Tibial nerve (tissue), 4 donors: ENCODE results near the gene PLS1. TPM values are rescaled to one million over a fixed set of nuclear protein-coding genes. Genes with fewer than 3 reads are reported as not detected.
A peak's percentile ranks its signal among the peaks of the same experiment; 100 is the strongest.
"Not testable (repeated sequence)": the region's sequence is repeated elsewhere in the genome, so short reads cannot be mapped to it uniquely, and the experiment has no call there.

Experiments
- DNase-seq, 2 donors: peaks; one replicate each; pipeline ENCODE4 v3.0.0-alpha.2; 2019; ENCODE audit warnings: low spot score in 2 of 2
- H3K27ac ChIP-seq, 4 donors: fragments of 200-600 bp; sonication (generic) in 3 of 4; one replicate each; pipeline ENCODE4 v1.5.1; 2017 to 2019; ENCODE audit warnings: mild to moderate bottlenecking in 1 of 4
- H3K27me3 ChIP-seq, 2 donors: fragments of 200-600 bp; sonication (generic) in 1 of 2; one replicate each; pipeline versions ENCODE4 v1.5.1 to v1.6.0; 2017 to 2019
- H3K36me3 ChIP-seq, 3 donors: fragments of 200-600 bp; sonication (generic); one replicate each; pipeline ENCODE4 v1.5.1; 2018 to 2019
- H3K4me1 ChIP-seq, 4 donors: fragments of 200-600 bp; sonication (generic) in 3 of 4; one replicate each; pipeline ENCODE4 v1.5.1; 2017 to 2019
- H3K4me3 ChIP-seq, 4 donors: fragments of 200-600 bp; sonication (generic) in 3 of 4; one replicate each; pipeline ENCODE4 v1.5.1; 2017 to 2019; ENCODE audit warnings: mild to moderate bottlenecking in 1 of 4, moderate library complexity in 1 of 4
- H3K9me3 ChIP-seq, 4 donors: fragments of 200-600 bp; sonication (generic) in 3 of 4; one replicate each; pipeline ENCODE4 v1.5.1; 2017 to 2019
- EP300 ChIP-seq, 2 donors: sonication (generic); formaldehyde crosslinking; IDR thresholded peaks; one replicate each; pipeline ENCODE4 v1.6.1; 2017; ENCODE audit warnings: antibody characterized with exemption in 2 of 2, mild to moderate bottlenecking in 1 of 2
- POLR2A ChIP-seq, 2 donors: fragments of 450-650 bp; IDR thresholded peaks; one replicate each; pipeline ENCODE4 v1.6.1; 2017; ENCODE audit warnings: antibody characterized with exemption in 2 of 2, mild to moderate bottlenecking in 2 of 2, moderate library complexity in 2 of 2
- WGBS, 2 donors: methylation state at CpG; one replicate each; pipeline ENCODE4 v1.1.5; 2018; 5-methylcytosine and 5-hydroxymethylcytosine counted together
- total RNA-seq, 4 donors: library from RNA; depleted of rRNA; stranded (reverse); fragments of >200 nt; gene quantifications; one replicate each; pipeline ENCODE4 v1.1.0, GENCODE V29; 2016
- TF ChIP-seq, protein P1 (sequence below), 5 experiments: fragments of 200-600 bp in 3 of 5; fragments of 450-650 bp in 2 of 5; sonication (generic) in 3 of 5; IDR thresholded peaks; one replicate each; pipeline ENCODE4 v1.5.1; 2016 to 2019; ENCODE audit warnings: antibody characterized with exemption in 5 of 5, mild to moderate bottlenecking in 3 of 5, moderate library complexity in 2 of 5

PLS1 gene
- total RNA-seq, 4 donors from 2014 or later, result 0.66 to 3.6 (median 0.90) TPM; not detected in 1

DNA sequence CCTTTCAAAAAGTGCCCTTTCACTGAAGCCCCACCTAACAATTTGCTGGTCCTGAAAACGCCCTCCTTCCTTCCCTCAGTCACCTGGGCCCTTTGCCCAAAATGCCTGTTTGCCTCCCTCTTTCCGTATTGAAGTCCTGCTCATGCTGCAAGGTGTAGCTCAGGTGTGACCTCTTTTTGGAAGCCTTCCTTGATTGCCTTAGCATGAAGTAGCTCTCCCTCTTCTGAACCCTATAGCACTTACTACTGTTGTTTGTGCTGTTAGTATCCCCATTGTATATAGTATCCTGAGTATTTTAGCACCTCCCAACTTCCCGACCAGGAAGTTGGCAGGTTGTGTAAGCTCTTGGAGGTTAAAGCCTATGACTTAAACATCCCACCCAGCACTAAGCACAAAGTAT is 1.7 kb downstream of the PLS1 start:
- H3K27ac ChIP-seq, result peak overlapping the region in 1 of 4 donors; percentile 52
- no peaks in the 10 kb centered on the region for H3K27me3 ChIP-seq
- no peaks in the 10 kb centered on the region for H3K9me3 ChIP-seq
- H3K36me3 ChIP-seq, result no peaks in the 10 kb centered on the region
- H3K4me1 ChIP-seq, result peaks cover 0 to 17% (median 2%) of the 10 kb centered on the region in 4 donors
- 67 to 78% methylated on average over 3 of the region's 3 CpGs for WGBS, 2 donors
- no peak for DNase-seq
- peak overlapping the region in 1 of 4 donors; percentile 5 for H3K4me3 ChIP-seq
- TF ChIP-seq POLR2A (IDR thresholded peaks at IDR 0.05) (no peak), EP300 (IDR thresholded peaks at IDR 0.05) (no peak)
- TF ChIP-seq, protein P1, sequence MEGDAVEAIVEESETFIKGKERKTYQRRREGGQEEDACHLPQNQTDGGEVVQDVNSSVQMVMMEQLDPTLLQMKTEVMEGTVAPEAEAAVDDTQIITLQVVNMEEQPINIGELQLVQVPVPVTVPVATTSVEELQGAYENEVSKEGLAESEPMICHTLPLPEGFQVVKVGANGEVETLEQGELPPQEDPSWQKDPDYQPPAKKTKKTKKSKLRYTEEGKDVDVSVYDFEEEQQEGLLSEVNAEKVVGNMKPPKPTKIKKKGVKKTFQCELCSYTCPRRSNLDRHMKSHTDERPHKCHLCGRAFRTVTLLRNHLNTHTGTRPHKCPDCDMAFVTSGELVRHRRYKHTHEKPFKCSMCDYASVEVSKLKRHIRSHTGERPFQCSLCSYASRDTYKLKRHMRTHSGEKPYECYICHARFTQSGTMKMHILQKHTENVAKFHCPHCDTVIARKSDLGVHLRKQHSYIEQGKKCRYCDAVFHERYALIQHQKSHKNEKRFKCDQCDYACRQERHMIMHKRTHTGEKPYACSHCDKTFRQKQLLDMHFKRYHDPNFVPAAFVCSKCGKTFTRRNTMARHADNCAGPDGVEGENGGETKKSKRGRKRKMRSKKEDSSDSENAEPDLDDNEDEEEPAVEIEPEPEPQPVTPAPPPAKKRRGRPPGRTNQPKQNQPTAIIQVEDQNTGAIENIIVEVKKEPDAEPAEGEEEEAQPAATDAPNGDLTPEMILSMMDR (IDR thresholded peaks at IDR 0.05), result no peak

DNA sequence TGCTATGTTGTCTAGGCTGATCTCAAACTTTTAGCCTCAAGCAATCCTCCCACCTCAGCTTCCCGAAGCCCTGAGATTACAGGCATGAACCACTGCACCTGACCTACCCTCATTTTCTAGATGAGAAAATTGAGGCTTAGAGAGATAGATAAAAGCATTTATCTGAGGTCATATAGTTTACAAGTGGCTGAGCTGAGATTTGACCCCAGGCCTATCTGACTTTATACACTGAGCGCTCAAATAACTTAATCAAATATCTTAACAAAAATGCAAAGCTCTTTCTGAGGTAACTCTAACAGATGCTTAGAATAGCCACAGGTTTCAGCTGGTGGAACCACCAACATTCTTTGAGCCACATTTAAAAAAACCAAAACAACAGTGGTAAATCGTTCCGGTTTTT is 5.5 kb downstream of the PLS1 start:
- DNase-seq, result no peak
- WGBS, 2 donors, result 85 to 91% methylated on average over 4 of the region's 4 CpGs
- Histone ChIP-seq H3K4me1 (peaks cover 0 to 4% (median under 1%) of the 10 kb centered on the region in 4 donors), H3K27me3 (no peaks in the 10 kb centered on the region), H3K9me3 (no peaks in the 10 kb centered on the region), H3K27ac (peak overlapping the region in 1 of 4 donors; percentile 43), H3K4me3 (no peak overlapping the region), H3K36me3 (no peaks in the 10 kb centered on the region)
- TF ChIP-seq EP300 (IDR thresholded peaks at IDR 0.05) (no peak), POLR2A (IDR thresholded peaks at IDR 0.05) (no peak)
- TF ChIP-seq, protein P1 (IDR thresholded peaks at IDR 0.05), result no peak

DNA sequence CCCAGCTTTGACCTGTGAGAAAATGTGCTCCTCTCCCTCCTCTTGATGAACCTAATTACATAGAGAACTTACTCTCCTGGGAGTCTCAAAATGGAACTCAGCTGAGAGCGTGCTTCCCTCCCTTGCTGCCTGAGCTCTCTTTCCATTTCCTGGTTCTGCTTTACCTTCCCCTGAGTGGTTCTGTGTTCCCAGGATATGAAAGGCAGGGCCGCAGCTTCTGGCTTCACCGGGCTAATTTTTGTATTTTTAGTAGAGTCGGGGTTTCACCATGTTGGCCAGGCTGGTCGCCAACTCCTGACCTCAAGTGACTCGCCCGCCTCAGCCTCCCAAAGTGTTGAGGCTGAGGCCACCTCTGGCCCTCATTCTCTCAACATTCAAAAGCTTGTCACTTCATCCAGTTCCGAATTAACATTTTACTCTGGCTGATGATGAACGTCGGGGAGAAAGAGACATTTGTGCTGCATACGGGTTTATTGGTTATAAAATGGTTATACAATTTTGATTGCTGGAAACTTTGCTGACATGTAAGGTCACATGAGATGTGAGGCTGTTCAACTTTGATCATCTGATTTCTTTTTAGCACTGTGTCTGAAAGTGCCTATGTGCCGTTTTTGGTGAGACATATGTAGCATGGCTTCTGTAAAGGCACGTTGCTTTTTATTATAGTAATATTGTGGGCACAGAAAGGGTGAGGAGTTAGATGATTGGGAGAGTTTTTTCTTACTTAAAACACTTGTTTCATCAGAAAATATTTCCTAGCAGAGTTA is 6.6 kb downstream of the PLS1 start:
- H3K4me3 ChIP-seq, result no peak overlapping the region
- H3K36me3 ChIP-seq, result no peaks in the 10 kb centered on the region
- H3K27me3 ChIP-seq, result no peaks in the 10 kb centered on the region
- TF ChIP-seq, protein P1 (IDR thresholded peaks at IDR 0.05), result no peak
- no peak for TF ChIP-seq EP300 (IDR thresholded peaks at IDR 0.05)
- TF ChIP-seq POLR2A (IDR thresholded peaks at IDR 0.05), result no peak
- H3K4me1 ChIP-seq, result no peaks in the 10 kb centered on the region
- no peak for DNase-seq
- H3K27ac ChIP-seq, result peak overlapping the region in 1 of 4 donors; percentile 43
- WGBS, 2 donors, result 83 to 87% methylated on average over 13 of the region's 13 CpGs
- no peaks in the 10 kb centered on the region for H3K9me3 ChIP-seq

DNA sequence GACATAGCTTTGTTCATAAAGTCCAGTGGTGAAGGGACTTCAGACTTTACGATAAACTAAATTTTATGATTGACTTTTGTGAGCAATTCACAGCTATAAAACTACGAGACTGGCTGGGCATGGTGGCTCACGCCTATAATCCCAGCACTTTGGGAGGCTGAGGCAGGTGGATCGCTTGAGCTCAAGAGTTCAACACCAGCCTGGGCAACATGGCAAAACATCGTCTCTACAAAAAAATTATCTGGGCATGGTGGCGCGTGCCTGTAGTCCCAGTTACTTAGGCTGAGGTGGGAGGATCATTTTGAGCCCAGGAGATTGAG is 7.2 kb downstream of the PLS1 start:
- not testable (repeated sequence) for H3K36me3 ChIP-seq, H3K27ac ChIP-seq, H3K27me3 ChIP-seq, DNase-seq, H3K9me3 ChIP-seq, H3K4me1 ChIP-seq, H3K4me3 ChIP-seq
- 88 to 97% methylated on average over 7 of the region's 7 CpGs for WGBS, 2 donors

DNA sequence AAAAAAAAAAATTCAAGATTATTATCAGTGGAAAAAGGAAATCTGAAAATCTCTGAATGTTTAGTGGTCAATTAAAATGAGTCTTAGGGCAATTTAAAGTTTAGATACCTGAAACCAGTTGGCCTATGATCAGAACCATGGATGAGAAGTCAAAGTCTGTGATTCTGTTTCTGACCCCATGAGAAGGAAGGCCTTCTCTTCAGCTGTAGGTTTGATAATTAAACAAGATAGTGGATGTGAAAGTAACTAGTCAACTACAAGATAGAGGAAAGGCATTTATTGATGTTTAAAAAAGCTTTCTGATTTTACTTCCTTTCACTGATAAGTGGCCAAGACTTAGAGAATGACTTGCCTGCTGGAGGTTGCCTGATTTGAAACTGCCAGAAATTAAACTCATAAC is 8.7 kb downstream of the PLS1 start:
- H3K4me1 ChIP-seq, result no peaks in the 10 kb centered on the region
- no peak overlapping the region for H3K4me3 ChIP-seq
- no peak for DNase-seq
- H3K36me3 ChIP-seq, result no peaks in the 10 kb centered on the region
- TF ChIP-seq, protein P1 (IDR thresholded peaks at IDR 0.05), result no peak
- TF ChIP-seq EP300 (IDR thresholded peaks at IDR 0.05) (no peak), POLR2A (IDR thresholded peaks at IDR 0.05) (no peak)
- no peak overlapping the region for H3K27ac ChIP-seq
- H3K9me3 ChIP-seq, result no peaks in the 10 kb centered on the region
- H3K27me3 ChIP-seq, result no peaks in the 10 kb centered on the region
